ENCODE data around the gene HADH.
A peak's percentile ranks its signal among the peaks of the same experiment; 100 is the strongest.
"Not testable (repeated sequence)": the region's sequence is repeated elsewhere in the genome, so short reads cannot be mapped to it uniquely, and the experiment has no call there.

The HADH gene

DNA sequence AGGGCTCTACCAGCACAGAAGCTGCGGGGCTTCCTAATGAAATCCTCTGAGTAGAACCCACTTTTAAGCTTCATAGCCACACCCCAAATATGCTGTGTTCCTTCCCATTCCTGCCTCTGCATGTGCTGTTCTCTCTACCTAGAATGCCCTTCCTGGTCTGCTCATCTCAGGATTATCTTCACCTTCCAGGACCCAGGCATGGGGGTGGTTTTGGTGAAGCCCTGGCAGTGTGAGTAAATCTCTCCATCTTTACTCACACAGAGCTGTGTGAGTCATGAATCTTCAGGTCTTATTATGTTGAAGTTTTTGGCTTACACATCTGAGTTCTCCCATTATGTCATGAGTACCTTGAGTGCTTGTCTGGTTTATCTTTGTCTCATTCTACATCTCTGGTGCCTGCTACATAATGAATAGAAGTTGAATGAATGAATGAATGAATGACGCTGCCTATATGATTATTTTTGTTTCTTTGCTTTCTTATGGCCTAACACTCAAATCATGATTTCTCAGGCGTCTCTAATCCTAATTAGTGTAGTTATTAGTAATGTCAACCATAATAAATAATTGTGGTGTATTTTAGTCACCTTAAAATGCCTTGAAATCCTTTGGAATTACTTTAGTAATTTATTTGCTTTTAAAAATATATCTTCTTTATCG is 41.9 kb downstream of the HADH start:
- DNase-seq: no peak

DNA sequence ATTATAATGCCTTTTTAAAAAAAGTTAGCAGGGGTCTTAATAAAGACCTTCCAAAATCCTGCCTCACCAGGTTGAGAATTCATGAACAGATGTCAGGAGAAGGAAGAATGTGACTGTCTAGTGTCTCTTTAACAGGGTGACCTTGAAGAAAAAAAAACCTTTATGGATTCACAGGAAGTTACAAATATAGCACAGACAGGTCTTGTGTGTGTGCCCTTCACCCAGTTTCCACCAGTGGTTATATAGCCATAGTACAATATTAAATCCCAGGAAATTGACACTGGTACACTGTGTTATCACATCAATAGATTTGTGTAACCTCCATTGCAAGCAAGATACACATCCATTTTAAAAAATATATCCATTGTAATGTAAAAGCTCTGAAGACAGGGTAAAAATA is 43.7 kb downstream of the HADH start:
- no peak for DNase-seq

DNA sequence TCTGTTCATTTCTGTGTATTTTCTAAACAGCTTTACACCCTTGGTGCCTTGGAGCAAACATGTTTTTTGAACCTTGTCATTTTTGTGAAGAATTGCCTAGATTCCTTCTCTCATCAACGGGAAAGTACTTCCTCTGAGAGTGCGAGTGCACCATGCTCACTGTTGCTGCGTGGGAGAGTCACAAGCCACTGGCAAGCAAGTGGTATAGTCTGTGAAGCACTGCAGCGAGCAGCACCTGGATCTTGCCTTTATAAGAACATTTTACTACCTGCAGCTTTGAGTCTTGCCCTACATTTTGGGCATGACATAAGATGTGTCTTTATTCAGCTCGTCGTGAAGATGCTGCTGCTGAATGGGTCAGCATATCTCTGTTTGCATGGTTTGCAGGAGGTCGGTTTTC is 44.9 kb downstream of the HADH start:
- DNase-seq: no peak

DNA sequence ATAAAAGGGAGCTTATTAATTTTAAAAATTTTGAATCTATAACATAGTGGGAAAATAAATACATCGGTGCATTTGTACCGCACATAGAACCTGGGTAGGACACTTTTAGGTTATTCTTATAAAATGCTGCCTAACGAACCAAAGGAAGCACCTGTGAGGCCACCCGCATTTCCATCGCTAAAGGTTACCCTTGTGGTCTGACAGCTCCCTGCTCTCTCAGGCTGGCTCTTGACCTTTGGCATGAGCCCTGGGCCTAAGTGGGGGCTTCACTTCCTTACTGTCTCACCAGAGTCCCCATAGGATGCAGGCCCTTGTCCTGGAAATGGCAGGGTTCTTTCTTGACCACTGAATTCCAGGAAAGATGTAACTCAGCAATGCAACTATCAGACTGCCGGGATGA is 46.0 kb downstream of the HADH start:
- no peak for DNase-seq

DNA sequence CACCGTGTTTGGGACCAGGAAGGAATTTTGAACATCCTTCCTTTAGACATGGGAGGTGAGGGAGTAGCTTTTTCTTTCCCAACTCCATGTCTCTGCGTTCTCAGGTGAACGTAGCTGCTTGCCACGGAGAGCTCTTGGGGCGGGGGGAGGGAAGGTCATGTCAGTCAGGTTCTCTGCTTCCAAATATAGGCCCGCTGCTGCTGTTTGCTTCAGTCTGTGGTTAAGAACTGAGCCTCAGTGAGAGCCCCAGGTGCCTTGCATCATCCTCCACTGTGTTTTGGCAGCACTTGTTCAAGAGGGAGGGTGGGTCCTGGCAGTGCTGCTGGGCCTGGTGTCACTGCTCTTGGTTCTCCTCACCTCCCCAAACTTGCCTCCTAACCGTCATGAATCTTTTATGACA is 46.5 kb downstream of the HADH start:
- no peak for DNase-seq

DNA sequence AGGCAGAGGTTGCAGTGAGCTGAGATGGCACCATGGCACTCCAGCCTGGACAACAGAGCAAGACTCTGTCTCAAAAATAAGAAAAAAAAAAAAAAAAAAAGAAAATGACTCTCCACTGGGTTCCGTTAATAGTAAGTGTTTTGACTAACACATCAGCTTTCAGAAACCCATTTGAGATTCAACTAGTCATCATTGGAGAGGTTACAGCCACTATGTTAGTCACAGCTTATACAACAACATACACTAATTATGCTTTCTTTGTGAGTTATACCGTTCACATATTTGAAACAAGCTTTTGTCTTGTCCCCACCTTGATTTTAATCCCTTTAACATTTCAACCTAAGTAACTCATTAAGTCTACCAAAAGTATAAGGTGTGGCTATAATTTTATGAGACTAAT is 48.2 kb downstream of the HADH start:
- no peak for DNase-seq

DNA sequence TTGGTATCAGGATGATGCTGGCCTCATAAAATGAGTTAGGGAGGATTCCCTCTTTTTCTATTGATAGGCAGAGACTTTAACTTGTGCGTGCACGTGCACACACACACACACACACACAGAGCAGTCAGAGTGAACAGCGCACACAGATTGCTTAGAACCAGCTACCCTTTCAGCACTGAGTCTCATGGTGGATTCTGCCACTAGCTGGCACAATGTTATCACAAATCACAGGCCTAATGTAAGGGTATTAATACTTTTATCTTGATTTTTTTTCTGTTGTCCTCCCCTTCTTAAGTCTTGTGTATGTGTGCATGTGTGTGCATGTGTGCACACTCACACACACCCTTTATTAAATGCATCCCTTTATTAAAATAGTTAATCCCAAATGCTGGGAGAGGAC is 53.2 kb downstream of the HADH start:
- no peak for DNase-seq

DNA sequence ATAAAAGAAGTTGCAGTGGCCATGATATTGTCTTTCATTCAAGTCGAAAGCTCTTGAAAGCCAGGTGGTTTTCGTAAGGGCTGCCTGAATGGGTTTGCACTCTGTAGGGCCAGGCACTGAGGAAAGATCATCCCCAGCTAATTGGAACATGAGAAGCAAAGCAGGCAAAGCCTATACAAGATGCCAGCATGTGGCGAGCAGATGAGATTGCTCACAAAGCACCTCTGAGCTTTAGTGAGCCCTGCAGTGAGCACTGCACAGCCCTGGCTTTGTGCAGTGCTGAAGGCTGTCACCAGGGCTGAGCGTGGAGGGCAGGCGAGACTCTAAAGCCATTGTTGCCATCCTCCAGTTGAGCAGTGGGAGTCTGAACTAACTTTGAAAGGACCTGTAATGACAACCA is 53.8 kb downstream of the HADH start:
- peak; percentile 83 for DNase-seq

DNA sequence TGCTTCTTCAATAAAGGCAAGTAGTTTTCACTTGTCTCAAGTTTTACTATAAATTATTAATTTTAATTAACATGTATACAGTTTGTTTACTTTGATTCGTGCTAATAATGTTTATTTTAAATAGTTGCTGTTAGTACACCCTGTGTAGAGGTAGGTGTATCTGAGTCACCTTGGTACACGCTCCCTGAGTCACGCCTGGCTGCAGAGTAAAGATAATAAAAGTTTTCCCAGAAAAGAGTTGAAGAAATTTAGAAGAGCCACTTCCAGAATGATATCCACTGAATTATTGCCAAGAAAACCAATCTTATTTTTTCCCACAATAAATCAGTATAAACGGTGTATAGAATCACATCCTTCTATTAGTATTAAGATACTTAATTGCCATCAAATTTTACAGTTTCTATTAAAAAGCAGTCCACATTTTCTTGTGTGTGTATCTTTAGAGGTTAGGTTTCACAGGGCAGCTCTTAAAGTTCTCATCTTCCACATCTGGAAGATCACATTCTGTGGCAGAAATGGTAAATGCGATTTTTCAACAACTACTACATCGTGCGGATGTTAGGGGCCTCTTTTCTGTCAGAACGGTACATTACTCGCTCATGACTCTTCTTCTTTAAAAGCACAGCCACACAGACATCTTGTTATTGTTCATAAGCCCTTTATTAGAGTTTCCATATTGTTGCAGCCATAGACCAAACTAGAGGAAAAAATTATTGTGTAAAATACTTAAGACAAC is 55.4 kb downstream of the HADH start:
- no peak for DNase-seq

DNA sequence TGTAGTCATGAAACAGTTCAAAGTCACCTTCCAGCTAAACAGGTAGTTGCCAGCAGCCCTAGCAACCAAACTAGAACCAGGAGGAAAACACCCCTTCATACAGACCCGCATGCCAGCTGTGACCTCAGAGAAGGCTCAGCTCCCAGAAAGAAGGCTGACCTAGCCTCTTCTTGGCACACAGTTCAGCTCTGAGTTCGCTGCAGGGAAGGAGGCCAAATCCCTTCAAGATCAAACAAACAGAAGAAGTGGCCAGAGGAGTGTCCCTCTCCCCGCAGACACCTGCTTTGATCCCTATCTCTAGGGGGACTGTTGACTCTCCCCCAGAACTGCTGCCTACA is 56.0 kb downstream of the HADH start:
- DNase-seq: no peak

DNA sequence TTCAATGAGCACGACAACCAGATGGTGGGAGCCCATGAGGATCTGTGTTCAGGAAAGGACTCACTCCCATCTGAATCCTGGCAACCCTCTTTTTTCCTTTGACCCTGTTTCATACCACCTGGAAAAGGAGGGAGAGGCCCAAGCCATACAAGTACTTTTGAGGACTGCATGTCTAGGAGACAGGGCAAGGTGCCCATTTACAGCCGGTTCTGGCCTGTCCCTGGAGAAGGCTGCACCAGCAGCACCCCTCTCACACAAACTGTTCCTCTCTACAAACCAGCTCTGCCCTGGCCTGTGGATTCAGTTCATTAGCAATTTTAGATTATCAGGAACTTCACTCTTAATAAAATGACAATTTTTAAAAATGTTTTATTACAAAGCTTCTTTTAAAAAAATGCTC is 57.5 kb downstream of the HADH start:
- DNase-seq: no peak

DNA sequence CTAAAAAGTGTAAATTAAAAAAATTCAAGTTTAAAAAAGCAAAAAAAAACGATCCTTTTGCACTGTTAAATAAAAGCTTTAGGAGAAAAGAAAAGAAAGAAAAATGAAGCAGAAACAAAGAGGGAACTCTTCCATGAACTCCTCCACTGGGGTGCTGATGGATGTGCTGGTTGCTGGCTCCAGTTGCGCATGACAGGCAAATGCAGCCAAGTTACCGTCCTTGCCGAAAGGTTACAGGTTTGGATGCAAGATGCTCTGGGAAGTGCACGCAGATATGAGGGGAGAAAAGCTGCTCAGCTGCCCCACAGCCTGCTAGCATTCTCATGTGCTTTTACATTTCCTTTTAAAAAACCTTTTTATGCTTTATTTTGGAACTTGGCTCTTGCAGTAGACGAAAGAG is 58.5 kb downstream of the HADH start:
- DNase-seq: no peak

DNA sequence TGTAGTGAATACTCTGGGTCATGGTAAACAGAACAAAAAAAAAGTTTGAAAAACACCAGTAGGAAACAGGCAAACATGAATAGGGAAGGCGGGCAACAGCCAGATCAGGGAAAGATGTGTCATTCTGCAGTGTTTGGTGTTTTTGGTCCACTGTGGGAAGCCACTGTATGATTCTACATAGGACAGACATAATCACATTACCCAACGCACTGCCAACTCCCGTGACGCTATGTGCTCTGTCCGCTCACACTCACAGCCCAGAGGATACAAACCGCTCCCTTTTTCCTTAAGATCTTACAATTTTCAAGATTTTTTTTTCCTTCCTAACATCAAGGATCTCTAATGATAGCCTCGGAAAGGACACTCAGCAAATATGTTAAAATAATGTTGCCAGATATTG is 59.3 kb downstream of the HADH start:
- DNase-seq: no peak

DNA sequence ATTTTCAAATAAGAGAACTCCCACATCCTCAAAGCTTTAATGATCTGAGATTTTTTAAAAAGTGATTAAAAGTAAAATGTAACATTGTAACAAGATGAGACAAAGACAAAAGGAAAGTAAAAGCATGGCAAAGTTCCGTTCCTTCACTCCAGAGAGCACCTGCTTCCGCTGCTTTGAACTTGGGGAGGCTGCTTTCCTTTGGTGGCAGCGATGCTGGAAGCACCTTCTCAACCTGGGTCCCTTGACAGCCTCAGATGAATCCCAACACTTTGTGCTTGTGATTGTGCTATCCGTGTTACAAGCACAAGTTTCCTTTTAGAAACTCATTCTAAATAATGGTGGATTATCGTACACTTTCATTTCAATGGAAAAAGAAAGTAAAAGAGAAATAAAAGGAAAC is 59.7 kb downstream of the HADH start:
- DNase-seq: no peak

DNA sequence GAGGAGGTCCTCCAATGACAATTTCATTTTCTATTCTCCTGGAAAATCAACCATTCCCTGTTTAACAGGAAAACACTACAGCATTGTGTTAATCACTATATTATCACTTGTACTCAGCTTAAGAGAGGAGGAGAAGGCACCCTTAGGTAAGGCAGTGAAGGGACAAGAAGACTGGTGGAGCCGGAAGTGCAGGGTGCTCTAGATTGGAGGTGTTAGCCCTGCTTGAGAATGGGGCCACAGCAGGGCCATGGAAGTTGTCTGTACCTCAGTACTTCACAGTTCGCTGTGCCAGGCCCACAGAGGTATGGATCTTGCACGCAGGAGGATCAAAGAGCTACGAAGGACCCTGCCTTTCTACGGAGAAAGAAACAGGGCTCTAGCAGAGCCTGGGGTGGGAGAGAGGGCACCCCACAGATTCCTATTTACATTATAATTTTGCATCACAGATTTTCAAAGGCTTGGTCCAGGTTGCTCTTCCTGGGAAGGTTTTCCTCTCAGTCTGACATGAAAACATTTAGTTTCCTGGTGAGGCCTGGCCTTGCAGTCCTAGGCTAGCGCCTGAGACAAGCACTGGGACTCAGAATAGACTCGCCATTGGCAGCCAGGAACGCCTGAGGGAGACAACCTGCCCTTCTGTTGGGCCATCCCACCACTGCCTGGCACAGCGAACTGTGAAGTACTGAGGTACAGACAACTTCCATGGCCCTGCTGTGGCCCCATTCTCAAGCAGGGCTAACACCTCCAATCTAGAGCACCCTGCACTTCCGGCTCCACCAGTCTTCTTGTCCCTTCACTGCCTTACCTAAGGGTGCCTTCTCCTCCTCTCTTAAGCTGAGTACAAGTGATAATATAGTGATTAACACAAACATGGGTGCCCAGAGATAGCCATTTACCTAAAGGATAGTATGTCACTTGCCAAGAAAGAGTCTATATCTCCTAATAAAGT is 60.8 kb downstream of the HADH start:
- DNase-seq: not testable (repeated sequence)

DNA sequence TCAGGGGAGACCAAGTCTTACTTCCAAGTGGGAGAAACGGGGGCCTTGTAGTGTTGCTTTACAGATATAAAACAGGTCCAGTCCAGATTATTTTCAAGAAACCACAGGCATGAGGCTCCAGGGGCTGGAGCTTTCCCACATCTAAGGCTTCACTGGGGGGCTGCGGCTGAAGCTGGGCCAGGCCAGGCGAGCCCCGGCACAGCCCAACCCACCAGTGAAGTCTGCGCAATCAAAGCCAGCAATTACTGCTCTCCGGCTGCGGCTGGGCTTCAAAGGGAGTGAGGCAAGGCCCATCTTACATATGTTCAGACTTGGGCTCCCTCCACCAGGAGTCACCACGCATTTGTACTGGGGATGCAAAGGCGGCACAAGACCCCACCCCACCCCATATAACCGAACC is 61.7 kb downstream of the HADH start:
- no peak for DNase-seq

DNA sequence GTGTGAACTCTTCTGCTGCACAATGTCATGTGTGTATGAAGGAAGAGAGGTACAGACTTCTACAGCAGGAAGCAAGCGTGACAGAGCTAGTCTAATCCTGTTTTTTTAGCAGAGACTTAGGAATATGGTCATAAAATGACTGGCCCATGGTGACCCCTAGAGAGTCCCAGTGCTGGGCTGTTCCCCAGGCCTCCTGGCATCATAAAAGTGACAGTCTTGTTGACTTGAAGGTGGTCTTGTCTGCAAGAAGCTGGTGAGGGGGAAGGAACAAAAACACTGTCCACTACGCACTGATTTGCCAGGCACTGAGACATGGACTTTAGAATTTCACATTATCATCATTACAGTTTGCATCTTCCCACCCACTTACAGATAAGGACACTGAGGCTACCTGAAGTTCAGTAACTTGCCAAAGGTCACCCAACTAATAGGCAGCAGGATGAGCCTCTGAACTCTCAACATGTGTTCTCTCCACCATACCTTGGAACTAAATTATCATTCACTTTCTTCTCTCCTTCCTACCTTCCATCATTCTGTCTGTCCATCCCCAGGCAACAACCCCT is 63.0 kb downstream of the HADH start:
- DNase-seq: no peak

DNA sequence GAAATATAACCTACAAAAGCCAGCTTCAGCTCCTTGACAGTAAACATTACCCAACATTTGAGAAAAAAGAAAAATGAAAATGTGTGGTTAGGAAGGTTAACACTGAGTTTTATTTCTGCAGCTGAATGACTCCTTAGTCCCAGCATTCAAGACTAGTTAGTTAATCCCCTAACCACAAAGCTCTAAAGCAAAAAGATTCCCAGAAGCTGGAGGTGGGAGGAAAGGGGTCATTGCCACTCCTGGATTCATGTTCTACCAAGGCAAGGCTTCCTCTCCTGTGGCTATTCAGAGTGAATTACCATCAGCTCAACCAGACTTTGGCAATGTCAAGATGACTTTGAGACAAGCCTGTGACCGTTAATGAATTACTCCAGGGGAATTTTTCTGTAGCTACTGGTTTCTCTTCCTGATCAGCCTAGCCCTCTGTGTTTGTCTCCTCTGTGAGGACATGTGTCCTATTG is 63.6 kb downstream of the HADH start:
- DNase-seq: no peak

DNA sequence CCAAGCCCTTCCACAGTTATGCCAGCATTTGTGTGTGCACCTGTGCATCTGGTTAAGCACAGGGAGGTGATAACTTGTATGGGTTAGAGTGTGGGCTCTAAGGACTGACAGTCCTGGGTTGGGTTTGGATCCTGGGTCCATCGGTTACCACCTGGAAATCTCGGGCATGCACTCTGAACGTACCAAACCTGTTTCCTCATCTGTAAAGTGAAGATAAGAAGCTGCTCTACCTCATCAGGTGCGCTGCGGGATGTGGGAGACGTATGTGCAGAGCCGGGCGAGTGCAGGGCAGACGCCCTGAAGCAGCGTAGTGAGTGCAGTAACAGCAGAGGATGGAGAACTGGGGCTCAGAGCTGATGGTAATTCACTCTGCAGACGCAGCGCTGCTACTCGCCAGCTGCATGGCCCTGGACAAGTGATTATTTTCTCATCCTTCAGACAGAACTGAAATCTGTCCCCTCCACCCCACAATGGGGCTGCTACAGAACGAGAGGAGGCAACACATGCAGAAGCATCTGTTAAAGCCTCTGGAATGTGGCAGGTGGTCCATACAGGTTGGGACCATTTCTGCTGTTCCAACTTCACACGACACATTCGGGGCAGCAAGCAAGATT is 64.4 kb downstream of the HADH start:
- no peak for DNase-seq

DNA sequence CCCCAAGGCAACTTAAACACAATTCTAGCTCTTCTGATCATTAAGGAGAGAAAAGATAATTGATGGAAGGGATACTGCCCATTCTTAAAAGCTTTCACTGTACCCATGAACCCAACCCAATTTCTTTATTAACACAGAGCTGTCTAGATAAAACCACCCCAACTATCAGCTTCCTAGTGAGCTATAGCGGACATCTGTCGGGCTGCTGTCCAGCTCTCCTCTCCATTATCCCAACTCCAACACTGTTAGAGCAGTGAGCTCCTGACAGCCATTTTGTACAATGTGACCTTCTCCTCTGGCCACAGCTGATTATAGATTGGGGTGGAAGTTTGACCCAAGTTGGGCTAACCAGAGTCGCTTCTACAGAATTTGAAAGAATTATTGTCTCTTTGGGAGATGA is 66.1 kb downstream of the HADH start:
- DNase-seq: no peak

DNA sequence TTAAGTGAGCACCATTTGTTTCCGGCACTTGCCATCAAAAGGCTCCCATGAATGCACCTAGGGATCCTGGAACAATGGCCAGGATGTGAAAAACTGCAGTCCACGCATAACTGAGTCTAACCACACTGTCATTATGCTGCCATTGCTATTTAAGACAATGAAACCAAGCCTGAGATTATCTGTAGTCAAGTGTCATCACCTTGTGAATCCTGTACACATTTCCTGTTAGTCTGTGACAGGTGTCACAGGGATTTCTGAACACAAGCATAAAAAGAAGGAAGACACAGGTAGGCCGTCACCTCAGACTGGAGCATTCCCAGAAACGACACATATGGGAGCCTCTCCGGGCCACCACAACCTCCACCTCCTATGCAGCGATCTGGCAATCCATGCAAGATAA is 66.7 kb downstream of the HADH start:
- no peak for DNase-seq

DNA sequence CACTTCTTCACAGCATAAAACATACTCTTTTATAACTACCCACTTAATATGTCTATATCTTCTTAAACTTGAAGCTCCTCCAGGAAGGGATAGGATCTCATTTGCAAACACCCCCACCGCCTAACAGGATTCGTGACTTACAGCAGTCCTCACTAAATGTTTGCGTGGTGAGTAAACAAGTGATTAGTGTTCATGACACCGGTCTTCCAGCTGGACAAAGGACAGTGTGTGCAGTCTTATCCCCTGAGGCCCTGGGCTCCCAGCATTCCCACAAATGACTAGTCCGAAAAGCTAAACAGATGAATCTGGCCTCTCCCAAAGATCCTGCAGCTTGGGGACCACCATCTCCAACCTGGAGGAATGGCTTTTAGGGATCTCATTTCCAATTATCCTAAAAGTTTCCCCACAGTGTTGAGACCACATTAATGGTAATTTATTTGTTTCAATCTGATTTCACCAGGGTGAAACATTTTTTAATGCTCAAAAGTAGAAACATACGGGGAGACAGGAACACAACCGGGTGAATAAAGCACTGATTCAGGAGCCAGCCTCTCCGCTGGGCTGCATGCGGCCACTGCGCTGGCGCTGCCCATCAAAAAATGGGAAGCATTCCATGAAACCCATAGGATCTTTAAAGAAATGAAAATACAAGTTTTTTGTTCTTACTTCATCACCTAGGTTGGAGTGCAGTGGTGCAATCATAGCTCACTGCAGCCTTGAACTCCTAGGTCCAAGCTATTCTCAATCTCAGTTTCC is 69.2 kb downstream of the HADH start:
- DNase-seq: no peak

All from NCI-H510A (cell line).